OCI-LY1 (cell line): ENCODE data around the gene SLC24A4.

Experiments used
- H2AFZ ChIP-seq: fragments of 200-600 bp; sonication (generic), shearing (Covaris generic); 2 replicates; pipeline ENCODE4 v1.6.0; 2014; ENCODE audit warnings: antibody characterized with exemption, mild to moderate bottlenecking, low read length
- H3F3A ChIP-seq: fragments of 200-600 bp; sonication (generic), shearing (Covaris generic); 2 replicates; pipeline ENCODE4 v1.6.0; 2014; ENCODE audit warnings: mild to moderate bottlenecking, antibody characterized with exemption, low read length, moderate library complexity; ENCODE audit not compliant: insufficient read depth
- H3K27ac ChIP-seq: fragments of 200-600 bp; sonication (generic); 2 replicates; pipeline ENCODE4 v1.5.1; 2014; ENCODE audit warnings: low read length, mixed run types, mild to moderate bottlenecking, low read depth; ENCODE audit not compliant: poor library complexity, severe bottlenecking
- H3K27me3 ChIP-seq: fragments of 200-600 bp; sonication (generic); 2 replicates; pipeline ENCODE4 v1.6.0; 2014; ENCODE audit warnings: antibody characterized with exemption, mild to moderate bottlenecking, low read length, moderate library complexity; ENCODE audit not compliant: insufficient read depth
- H3K36me3 ChIP-seq: fragments of 200-600 bp; sonication (generic); 2 replicates; pipeline ENCODE4 v1.6.1; 2014; ENCODE audit warnings: mild to moderate bottlenecking, antibody characterized with exemption, low read length, moderate library complexity, mixed read lengths; ENCODE audit not compliant: insufficient read depth
- H3K4me1 ChIP-seq: fragments of 200-600 bp; sonication (generic); 2 replicates; pipeline ENCODE4 v1.5.1; 2014; ENCODE audit warnings: mild to moderate bottlenecking, low read length, moderate library complexity; ENCODE audit not compliant: insufficient read depth, severe bottlenecking
- H3K4me2 ChIP-seq: fragments of 200-600 bp; sonication (generic), shearing (Covaris generic); 2 replicates; pipeline ENCODE4 v1.6.1; 2014; ENCODE audit warnings: low read length
- H3K4me3 ChIP-seq: fragments of 200-600 bp; sonication (generic); 2 replicates; pipeline ENCODE4 v1.5.1; 2014; ENCODE audit warnings: low read length, low read depth, mild to moderate bottlenecking, mixed read lengths; ENCODE audit not compliant: poor library complexity, severe bottlenecking
- H3K79me2 ChIP-seq: fragments of 200-600 bp; shearing (Covaris generic); 2 replicates; pipeline ENCODE4 v1.6.1; 2016; ENCODE audit warnings: mixed run types, low read length, mixed read lengths; ENCODE audit not compliant: insufficient read depth
- H3K9ac ChIP-seq: fragments of 200-600 bp; sonication (generic), shearing (Covaris generic); 2 replicates; pipeline ENCODE4 v1.6.1; 2014; ENCODE audit warnings: mild to moderate bottlenecking, low read length, mixed read lengths
- H3K9me2 ChIP-seq: fragments of 200-600 bp; sonication (generic), shearing (Covaris generic); 2 replicates; pipeline ENCODE4 v1.6.1; 2014; ENCODE audit warnings: low read depth, mild to moderate bottlenecking, low read length, mixed read lengths
- H3K9me3 ChIP-seq: fragments of 200-600 bp; shearing (Covaris generic); 2 replicates; pipeline ENCODE4 v1.6.1; 2014; ENCODE audit warnings: low read length, mixed read lengths
- H4K20me1 ChIP-seq: fragments of 200-600 bp; sonication (generic), shearing (Covaris generic); 2 replicates; pipeline ENCODE4 v1.6.0; 2016; ENCODE audit warnings: mild to moderate bottlenecking, low read length; ENCODE audit not compliant: insufficient read depth
- EZH2 ChIP-seq: fragments of 200-600 bp; sonication (generic), shearing (Covaris generic); IDR thresholded peaks from 2 replicates; pipeline ENCODE4 v1.8.0; 2017; ENCODE audit warnings: borderline replicate concordance, mixed run types, mild to moderate bottlenecking, antibody characterized with exemption, low read length, moderate library complexity, mixed read lengths
- TF ChIP-seq, protein P1 (sequence below): fragments of 200-600 bp; sonication (generic), shearing (Covaris generic); IDR thresholded peaks from 2 replicates; pipeline ENCODE4 v1.5.1; 2017; ENCODE audit warnings: mild to moderate bottlenecking, antibody characterized with exemption, low read length, moderate library complexity, mixed read lengths

The SLC24A4 gene

DNA sequence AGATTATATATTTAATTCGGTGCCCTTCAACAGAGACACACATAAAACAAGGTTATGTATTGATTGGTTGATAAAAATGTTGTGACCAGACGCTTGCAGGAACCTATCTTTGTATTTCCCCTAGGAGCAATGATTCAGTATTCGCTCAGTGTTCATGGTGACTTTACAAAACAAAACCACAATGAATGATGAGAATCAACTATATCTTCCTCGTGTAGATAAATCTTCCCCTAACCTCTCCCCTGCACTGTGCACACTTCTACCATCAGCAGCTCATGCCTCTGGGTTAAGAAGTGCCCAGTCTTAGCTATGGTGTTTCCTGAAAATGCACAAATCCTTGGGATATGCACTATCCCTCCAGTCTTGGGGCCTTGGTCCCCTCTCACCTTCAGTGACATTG, 206.9 kb downstream of the SLC24A4 start:
- Histone ChIP-seq H4K20me1 (no peaks in the 10 kb centered on the region), H3K4me2 (no peak overlapping the region), H3K9me3 (no peaks in the 10 kb centered on the region), H3K36me3 (no peaks in the 10 kb centered on the region), H3K27me3 (no peaks in the 10 kb centered on the region), H3K9me2 (no peaks in the 10 kb centered on the region), H3K4me1 (no peaks in the 10 kb centered on the region), H3K27ac (no peak overlapping the region), H2AFZ (no peak overlapping the region), H3K79me2 (no peaks in the 10 kb centered on the region), H3K9ac (no peak overlapping the region), H3K4me3 (no peak overlapping the region), H3F3A (no peaks in the 10 kb centered on the region)
- TF ChIP-seq, protein P1, sequence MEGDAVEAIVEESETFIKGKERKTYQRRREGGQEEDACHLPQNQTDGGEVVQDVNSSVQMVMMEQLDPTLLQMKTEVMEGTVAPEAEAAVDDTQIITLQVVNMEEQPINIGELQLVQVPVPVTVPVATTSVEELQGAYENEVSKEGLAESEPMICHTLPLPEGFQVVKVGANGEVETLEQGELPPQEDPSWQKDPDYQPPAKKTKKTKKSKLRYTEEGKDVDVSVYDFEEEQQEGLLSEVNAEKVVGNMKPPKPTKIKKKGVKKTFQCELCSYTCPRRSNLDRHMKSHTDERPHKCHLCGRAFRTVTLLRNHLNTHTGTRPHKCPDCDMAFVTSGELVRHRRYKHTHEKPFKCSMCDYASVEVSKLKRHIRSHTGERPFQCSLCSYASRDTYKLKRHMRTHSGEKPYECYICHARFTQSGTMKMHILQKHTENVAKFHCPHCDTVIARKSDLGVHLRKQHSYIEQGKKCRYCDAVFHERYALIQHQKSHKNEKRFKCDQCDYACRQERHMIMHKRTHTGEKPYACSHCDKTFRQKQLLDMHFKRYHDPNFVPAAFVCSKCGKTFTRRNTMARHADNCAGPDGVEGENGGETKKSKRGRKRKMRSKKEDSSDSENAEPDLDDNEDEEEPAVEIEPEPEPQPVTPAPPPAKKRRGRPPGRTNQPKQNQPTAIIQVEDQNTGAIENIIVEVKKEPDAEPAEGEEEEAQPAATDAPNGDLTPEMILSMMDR: no peak
- TF ChIP-seq EZH2: no peak

DNA sequence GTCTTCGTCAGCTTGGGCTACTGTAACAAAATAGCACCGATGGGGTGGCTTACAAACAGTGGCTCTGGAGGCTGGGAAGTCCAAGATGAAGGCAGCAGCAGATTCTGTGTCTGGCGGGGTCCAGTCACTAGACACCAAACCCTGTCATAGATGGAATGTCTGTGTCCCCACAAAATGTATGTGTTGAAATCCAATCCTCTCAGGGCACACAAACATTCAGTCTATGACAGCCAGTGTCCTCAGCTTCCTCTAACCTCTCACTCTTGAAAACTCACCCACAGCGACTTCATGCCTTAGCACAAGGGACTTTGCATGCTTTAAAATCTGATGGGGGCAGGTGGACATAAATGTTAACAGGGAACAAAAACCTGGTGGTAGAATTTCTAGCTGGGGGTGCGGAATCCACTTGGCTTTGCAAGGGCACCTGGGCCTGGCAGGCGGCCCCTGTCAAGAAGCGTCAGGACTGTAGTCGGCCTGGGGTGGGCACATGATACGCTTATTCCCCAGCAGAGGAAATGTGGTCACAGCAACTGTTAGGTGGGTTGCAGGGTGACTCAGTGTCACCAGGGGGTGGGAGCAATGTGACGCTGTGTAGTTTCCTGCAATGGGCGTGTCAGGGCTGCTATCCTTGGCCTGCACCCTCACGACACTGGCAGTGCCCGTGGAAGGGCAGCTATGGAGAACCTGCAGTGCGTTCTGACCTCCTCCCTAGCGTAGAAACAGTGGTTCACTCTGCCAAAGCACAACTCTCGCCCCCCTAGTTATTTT, 208.3 kb downstream of the SLC24A4 start:
- no peak overlapping the region for H2AFZ ChIP-seq
- H3K4me1 ChIP-seq: no peaks in the 10 kb centered on the region
- no peak for TF ChIP-seq EZH2
- no peaks in the 10 kb centered on the region for H3K9me3 ChIP-seq
- no peaks in the 10 kb centered on the region for H3K79me2 ChIP-seq
- H3K9ac ChIP-seq: no peak overlapping the region
- no peaks in the 10 kb centered on the region for H3F3A ChIP-seq
- H3K9me2 ChIP-seq: no peaks in the 10 kb centered on the region
- H3K4me2 ChIP-seq: no peak overlapping the region
- H3K36me3 ChIP-seq: no peaks in the 10 kb centered on the region
- H3K4me3 ChIP-seq: no peak overlapping the region
- no peaks in the 10 kb centered on the region for H4K20me1 ChIP-seq
- no peak overlapping the region for H3K27ac ChIP-seq
- no peaks in the 10 kb centered on the region for H3K27me3 ChIP-seq

DNA sequence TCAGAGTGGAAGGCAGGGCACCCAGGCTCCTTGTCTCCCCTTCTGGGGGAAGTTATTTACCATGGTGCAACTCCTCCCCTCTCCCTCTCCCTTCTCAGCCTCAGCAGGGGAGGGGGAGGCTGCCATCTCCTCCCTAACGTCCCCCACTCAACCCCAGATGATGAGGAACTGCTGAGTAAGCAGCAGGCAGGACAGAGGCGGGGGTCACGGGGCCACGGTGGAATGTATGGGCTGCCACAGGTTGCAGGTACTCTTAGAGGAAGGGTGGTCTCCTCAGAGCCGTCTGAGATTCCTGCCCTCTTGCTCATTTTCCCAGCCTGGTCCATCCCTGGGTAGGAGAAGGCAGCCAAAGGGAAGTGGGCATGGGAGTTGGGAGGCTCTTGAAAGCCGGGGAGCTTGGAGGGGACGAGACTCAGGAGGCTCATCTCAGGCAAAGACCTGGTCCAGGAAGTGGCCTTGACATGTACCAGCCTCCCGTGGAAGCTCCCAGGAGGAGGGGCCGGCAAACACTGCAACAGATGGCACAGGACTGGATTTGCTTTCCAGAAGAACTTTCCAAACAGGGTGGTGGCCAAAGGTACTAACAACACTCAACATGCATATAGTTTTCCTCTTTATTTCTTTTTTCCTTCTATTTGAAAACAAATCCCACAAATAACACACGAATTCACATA, 209.7 kb downstream of the SLC24A4 start:
- Histone ChIP-seq H2AFZ (no peak overlapping the region), H3K4me3 (no peak overlapping the region), H3K36me3 (no peaks in the 10 kb centered on the region), H3K9me3 (no peaks in the 10 kb centered on the region), H3K9me2 (no peaks in the 10 kb centered on the region), H4K20me1 (no peaks in the 10 kb centered on the region), H3K9ac (no peak overlapping the region), H3K27me3 (no peaks in the 10 kb centered on the region), H3K79me2 (no peaks in the 10 kb centered on the region), H3K4me1 (no peaks in the 10 kb centered on the region), H3K4me2 (no peak overlapping the region), H3K27ac (no peak overlapping the region), H3F3A (no peaks in the 10 kb centered on the region)
- TF ChIP-seq, protein P1: no peak
- TF ChIP-seq EZH2: no peak
